Muscle layer of colon (tissue), 2 donors: ENCODE results near the gene DRC7.

Experiments
- H3K27ac ChIP-seq: one replicate; pipeline ENCODE4 v1.7.0; 2013; ENCODE audit warnings: low read depth, mild to moderate bottlenecking, low read length, moderate library complexity
- H3K27me3 ChIP-seq, 2 donors: one replicate each; pipeline ENCODE4 v1.7.0; 2013; ENCODE audit warnings: low read length in 2 of 2, mild to moderate bottlenecking in 2 of 2; ENCODE audit not compliant: insufficient read depth in 2 of 2, control insufficient read depth in 1 of 2
- H3K36me3 ChIP-seq: one replicate; pipeline ENCODE4 v1.7.0; 2013; ENCODE audit warnings: mild to moderate bottlenecking, low read length; ENCODE audit not compliant: insufficient read depth
- H3K4me1 ChIP-seq: one replicate; pipeline ENCODE4 v1.7.0; 2013; ENCODE audit warnings: mild to moderate bottlenecking, low read length; ENCODE audit not compliant: insufficient read depth
- H3K4me3 ChIP-seq, 2 donors: one replicate each; pipeline ENCODE4 v1.7.0; 2013; ENCODE audit warnings: low read length in 2 of 2, low read depth in 1 of 2, mild to moderate bottlenecking in 1 of 2, moderate library complexity in 1 of 2
- H3K9ac ChIP-seq: one replicate; pipeline ENCODE4 v1.7.0; 2013; ENCODE audit warnings: low read length
- H3K9me3 ChIP-seq: one replicate; pipeline ENCODE4 v1.7.0; 2013; ENCODE audit warnings: mild to moderate bottlenecking, low read length
- donor health status: abdominal sarcoma.
- donor health status: Adenocarcinoma of cecum.

The DRC7 gene

GRCh38 chr16:57680842-57681375 is 13.7 kb upstream of the DRC7 start:
- Histone ChIP-seq H3K27me3 (no peaks in the 10 kb centered on the region), H3K36me3 (no peaks in the 10 kb centered on the region), H3K4me1 (no peaks in the 10 kb centered on the region), H3K27ac (no peak overlapping the region), H3K9ac (no peak overlapping the region), H3K9me3 (no peaks in the 10 kb centered on the region), H3K4me3 (no peak overlapping the region)

GRCh38 chr16:57681950-57682728 is 12.5 kb upstream of the DRC7 start:
- no peaks in the 10 kb centered on the region for H3K27me3 ChIP-seq

DNA sequence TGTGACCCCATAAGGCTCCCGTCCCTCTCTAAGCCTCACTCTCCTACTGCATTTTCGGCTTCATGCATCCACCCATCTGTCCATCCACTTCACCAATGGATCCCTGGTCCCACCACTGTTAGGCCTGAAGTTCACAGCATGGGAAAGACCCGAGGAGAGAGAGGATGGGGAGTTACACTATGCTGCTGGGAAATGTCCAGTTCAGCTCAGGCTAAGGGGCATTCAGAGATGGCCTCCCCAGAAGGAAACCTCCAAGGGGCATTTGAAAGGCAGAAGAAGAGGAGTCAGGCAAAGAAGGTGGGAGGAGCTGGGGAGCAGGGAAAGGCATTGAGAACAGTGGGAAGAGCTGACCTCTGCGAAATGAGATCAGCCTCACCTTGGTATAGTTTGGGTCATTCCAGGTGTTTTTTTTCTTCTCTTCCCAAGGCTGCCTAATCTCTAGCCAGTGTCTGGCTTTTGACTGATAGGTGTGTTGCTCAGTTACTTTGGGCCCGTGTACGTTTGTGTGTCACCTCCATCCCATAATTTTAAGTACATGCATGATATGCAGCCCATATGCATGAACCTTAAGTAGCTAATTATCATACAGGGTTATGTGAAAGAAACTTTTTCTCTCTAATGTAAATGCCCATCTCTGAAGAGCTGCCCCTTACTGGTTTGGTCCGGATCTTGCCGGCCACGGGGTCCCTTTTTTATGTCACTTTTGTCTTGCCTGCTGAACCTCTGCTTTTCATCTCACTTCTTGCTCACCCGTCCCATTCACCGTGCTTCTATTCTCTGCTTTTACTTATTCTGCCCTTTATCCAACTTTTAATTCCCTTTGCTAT is 11.6 kb upstream of the DRC7 start:
- Histone ChIP-seq H3K36me3 (no peaks in the 10 kb centered on the region), H3K9me3 (no peaks in the 10 kb centered on the region), H3K4me1 (no peaks in the 10 kb centered on the region), H3K9ac (no peak overlapping the region), H3K4me3 (no peak overlapping the region), H3K27me3 (no peaks in the 10 kb centered on the region), H3K27ac (no peak overlapping the region)

More at GRCh38 chr16:57681950-57682728, 12.5 kb upstream of the DRC7 start:
- no peaks in the 10 kb centered on the region for H3K4me1 ChIP-seq
- no peak overlapping the region for H3K9ac ChIP-seq
- no peak overlapping the region for H3K4me3 ChIP-seq
- H3K9me3 ChIP-seq: no peaks in the 10 kb centered on the region
- H3K27ac ChIP-seq: no peak overlapping the region
- H3K36me3 ChIP-seq: no peaks in the 10 kb centered on the region

GRCh38 chr16:57683636-57684545 is 10.7 kb upstream of the DRC7 start:
- Histone ChIP-seq H3K27me3 (no peaks in the 10 kb centered on the region), H3K9ac (no peak overlapping the region), H3K4me3 (no peak overlapping the region), H3K9me3 (no peaks in the 10 kb centered on the region), H3K36me3 (no peaks in the 10 kb centered on the region), H3K27ac (no peak overlapping the region), H3K4me1 (no peaks in the 10 kb centered on the region)

DNA sequence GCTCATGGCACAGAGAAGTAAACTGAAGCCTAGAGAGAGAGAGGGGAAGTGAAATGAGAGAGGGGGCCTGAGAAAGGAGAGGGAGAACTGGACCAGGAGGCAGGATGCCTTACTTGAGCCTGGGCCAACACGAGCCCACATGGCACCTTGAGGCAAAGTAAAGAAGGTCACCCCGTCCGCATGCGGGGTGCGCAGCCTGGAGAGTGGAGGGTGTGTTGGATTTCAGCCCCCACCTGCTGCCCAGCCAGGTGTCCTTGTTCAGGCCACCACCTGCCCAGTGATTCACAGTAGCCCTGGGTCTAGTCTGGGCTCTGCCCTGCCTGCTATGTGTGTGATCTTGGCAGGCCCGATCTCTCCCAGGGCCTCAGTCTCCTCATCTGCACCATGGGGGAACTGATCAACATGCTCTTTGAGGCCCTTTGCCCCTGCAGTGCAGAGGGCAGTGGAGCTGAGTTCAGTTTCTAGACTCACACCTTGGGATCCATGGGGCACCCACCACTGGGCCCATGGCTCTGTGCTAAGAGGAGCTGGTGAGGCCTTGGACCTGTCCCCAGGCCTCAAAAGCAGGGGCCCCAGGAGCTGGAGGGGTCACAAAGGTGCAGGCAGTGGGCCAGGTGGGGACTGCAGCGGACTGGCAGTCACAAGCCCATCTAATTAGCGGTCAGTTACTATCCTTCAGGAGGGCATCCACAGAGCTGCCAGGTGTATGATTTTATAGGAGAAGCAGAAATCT is 9.8 kb upstream of the DRC7 start:
- H3K27me3 ChIP-seq: no peaks in the 10 kb centered on the region
- no peaks in the 10 kb centered on the region for H3K4me1 ChIP-seq
- no peak overlapping the region for H3K9ac ChIP-seq
- no peak overlapping the region for H3K27ac ChIP-seq
- H3K4me3 ChIP-seq: no peak overlapping the region
- no peaks in the 10 kb centered on the region for H3K9me3 ChIP-seq
- H3K36me3 ChIP-seq: no peaks in the 10 kb centered on the region

GRCh38 chr16:57685633-57686032 is 9.0 kb upstream of the DRC7 start:
- Histone ChIP-seq H3K27ac (no peak overlapping the region), H3K4me3 (no peak overlapping the region), H3K4me1 (no peaks in the 10 kb centered on the region), H3K9me3 (no peaks in the 10 kb centered on the region), H3K9ac (no peak overlapping the region), H3K27me3 (no peaks in the 10 kb centered on the region), H3K36me3 (no peaks in the 10 kb centered on the region)

- H3K27ac ChIP-seq: no peak overlapping the region
- H3K4me1 ChIP-seq: no peaks in the 10 kb centered on the region
- H3K9ac ChIP-seq: no peak overlapping the region
- H3K9me3 ChIP-seq: no peaks in the 10 kb centered on the region
- H3K27me3 ChIP-seq: no peaks in the 10 kb centered on the region
- H3K36me3 ChIP-seq: no peaks in the 10 kb centered on the region
- H3K4me3 ChIP-seq: no peak overlapping the region
Measured at GRCh38 chr16:57686577-57686976, 8.0 kb upstream of the DRC7 start.

DNA sequence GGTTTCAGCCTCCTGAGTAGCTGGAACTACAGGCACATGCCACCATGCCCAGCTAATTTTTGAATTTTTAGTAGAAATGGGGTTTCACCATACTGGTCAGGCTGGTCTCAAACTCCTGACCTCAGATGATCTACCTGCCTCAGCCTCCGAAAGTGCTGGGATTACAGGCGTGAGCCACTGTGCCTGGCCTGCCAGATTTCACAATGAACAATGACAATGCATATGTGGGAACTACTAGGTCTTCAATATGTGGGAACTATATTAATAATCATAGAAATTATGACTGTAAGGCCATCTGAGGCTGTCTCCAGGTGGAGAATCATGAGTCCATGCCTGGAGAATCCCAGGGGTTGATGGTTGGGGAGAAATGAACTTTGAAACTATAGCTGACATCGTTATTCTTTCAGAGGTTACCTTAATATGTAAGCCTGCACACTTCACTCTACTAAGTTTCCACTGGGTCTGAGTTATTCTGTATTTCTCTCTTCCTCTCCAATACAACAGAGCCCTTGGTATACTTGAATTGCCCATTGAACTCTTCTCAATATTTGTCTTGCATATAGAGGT is 7.2 kb upstream of the DRC7 start:
- Histone ChIP-seq H3K36me3 (no peaks in the 10 kb centered on the region), H3K27ac (no peak overlapping the region), H3K4me1 (no peaks in the 10 kb centered on the region), H3K4me3 (no peak overlapping the region), H3K27me3 (no peaks in the 10 kb centered on the region), H3K9ac (no peak overlapping the region), H3K9me3 (no peaks in the 10 kb centered on the region)

DNA sequence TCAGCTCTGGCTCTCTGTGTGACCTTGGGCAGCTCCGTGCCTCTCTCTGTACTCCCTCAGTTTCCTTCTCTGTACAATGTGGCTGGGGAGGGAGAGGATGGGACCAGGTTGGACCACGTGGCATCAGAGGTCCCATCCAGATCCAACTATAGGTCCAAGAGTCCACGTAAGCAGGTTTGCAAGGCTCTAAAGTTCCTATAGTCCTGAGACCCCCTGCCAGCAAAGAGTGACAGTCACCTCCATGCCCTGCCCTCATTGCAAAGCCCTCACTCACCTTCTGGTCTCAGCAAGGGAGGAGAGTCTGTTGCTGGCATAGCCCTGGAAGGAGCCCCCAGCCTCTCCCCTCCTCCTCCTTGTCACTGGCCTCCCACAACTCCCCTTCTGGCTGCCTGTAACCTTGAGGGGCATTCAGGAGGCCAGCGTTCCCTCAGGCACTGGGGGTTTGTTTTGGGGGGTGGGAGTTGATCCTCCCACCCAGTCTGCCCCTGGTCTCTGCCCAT is 6.1 kb upstream of the DRC7 start:
- H3K4me1 ChIP-seq: no peaks in the 10 kb centered on the region
- H3K9ac ChIP-seq: no peak overlapping the region

DNA sequence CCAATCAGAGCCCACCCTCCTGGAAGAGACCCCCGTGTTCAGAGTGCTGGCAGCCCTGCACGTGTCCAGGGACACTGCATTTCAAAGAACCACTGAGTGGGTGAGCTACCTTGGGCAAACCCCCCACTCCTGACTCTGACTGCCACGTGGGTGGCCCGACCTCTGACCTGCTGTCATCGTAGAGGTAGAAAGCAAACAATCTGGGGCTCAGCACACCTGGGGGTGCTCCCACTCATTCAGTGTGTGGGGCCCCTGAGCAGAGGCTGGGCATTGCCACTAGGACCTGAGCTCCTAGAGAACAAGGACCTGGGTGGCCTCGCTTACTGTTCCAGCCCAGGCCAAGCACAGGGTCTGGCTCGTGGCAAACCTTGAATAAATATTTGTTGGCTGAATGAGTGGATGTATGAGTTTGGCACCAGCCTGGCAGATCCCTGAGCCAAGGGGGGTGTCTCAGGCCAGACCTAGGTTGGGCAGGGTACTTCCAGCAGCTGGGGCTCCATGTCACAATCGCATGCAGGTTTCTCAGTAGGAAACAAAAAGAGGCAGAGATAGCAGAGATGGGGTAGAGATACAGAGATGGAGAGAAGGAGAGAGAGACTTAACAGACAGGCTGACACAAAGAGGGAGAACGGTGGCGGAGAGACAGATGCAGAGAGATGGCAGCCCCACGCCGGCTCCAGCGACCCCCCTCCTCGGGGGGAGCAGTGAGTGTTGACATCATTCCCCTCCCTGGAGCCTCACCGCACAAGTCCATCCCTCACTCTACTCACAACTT is 5.4 kb upstream of the DRC7 start:
- H3K27ac ChIP-seq: no peak overlapping the region
- H3K4me1 ChIP-seq: no peaks in the 10 kb centered on the region
- H3K27me3 ChIP-seq: no peaks in the 10 kb centered on the region
- H3K4me3 ChIP-seq: no peak overlapping the region
- no peaks in the 10 kb centered on the region for H3K36me3 ChIP-seq
- no peak overlapping the region for H3K9ac ChIP-seq
- H3K9me3 ChIP-seq: no peaks in the 10 kb centered on the region

More for the DNA sequence above, 6.1 kb upstream of the DRC7 start:
- H3K4me3 ChIP-seq: no peak overlapping the region
- H3K27me3 ChIP-seq: no peaks in the 10 kb centered on the region
- no peaks in the 10 kb centered on the region for H3K36me3 ChIP-seq
- no peaks in the 10 kb centered on the region for H3K9me3 ChIP-seq
- no peak overlapping the region for H3K27ac ChIP-seq
